ENCODE measurements around the gene TEKT5. TPM values are rescaled to one million over a fixed set of nuclear protein-coding genes. Genes with fewer than 3 reads are reported as not detected.

TEKT5 gene
- total RNA-seq, 1 donor from 2014 or later, result 1.0 TPM

- DNase-seq, result peak; percentile 64
Measured at GRCh38 chr16:10578474-10579316, 116.0 kb downstream of the TEKT5 start.

Small RNAs within 50 kb of the gene (small RNA-seq; reads per million reads assigned to genes)
- gene MTND4LP24 (ENCODE audit: low replicate concordance), result not detected
- gene MTND6P33 (ENCODE audit: low replicate concordance), result not detected

Other genes starting within 250 kb of the TEKT5 start
- 60.7 TPM for gene EMP2, start 114.3 kb downstream of the TEKT5 start, total RNA-seq
- gene NUBP1, start 48.9 kb upstream of the TEKT5 start, total RNA-seq, result 34.6 TPM
- 1.2 TPM for gene TVP23A, start 123.9 kb upstream of the TEKT5 start, total RNA-seq
- 7.2 TPM for gene CIITA, start 182.3 kb upstream of the TEKT5 start, total RNA-seq
- 56.2 TPM for gene DEXI, start 247.5 kb upstream of the TEKT5 start, total RNA-seq
- gene CLEC16A, start 249.6 kb upstream of the TEKT5 start, total RNA-seq, result 22.1 TPM

Data from tongue (tissue), 3 donors.